SU-DHL-6 (cell line): ENCODE measurements around the gene MMP17.

Source experiments
- H2AFZ ChIP-seq: fragments of 200-600 bp; sonication (generic); 2 replicates; pipeline ENCODE4 v1.6.1; 2014; ENCODE audit warnings: low read depth, mild to moderate bottlenecking, moderate library complexity, mixed read lengths, antibody characterized with exemption, low read length; ENCODE audit not compliant: severe bottlenecking
- H3F3A ChIP-seq: fragments of 200-600 bp; shearing (Covaris generic); 2 replicates; pipeline ENCODE4 v1.6.0; 2016; ENCODE audit warnings: antibody characterized with exemption, mild to moderate bottlenecking; ENCODE audit not compliant: insufficient read depth
- H3K27ac ChIP-seq: fragments of 200-600 bp; sonication (generic); 2 replicates; pipeline ENCODE4 v1.5.1; 2016; ENCODE audit warnings: low read depth, mild to moderate bottlenecking, low read length, moderate library complexity, mixed read lengths
- H3K27me3 ChIP-seq: fragments of 200-600 bp; sonication (generic), shearing (Covaris generic); 2 replicates; pipeline ENCODE4 v1.6.0; 2014; ENCODE audit warnings: mild to moderate bottlenecking, low read length
- H3K36me3 ChIP-seq: fragments of 200-600 bp; sonication (generic); 2 replicates; pipeline ENCODE4 v1.6.1; 2014; ENCODE audit warnings: mild to moderate bottlenecking, low read length, mixed read lengths
- H3K4me2 ChIP-seq: fragments of 300-600, 200-600 bp; shearing (Covaris generic), sonication (generic); 2 replicates; pipeline ENCODE4 v1.6.0; 2014; ENCODE audit warnings: low read length, low read depth, mild to moderate bottlenecking; ENCODE audit not compliant: poor library complexity, severe bottlenecking
- H3K4me3 ChIP-seq: fragments of 200-600 bp; sonication (generic); 2 replicates; pipeline ENCODE4 v1.5.1; 2014; ENCODE audit warnings: antibody characterized with exemption, low read length, mild to moderate bottlenecking, mixed read lengths; ENCODE audit not compliant: insufficient read depth, poor library complexity, severe bottlenecking
- H3K79me2 ChIP-seq: fragments of 200-600 bp; sonication (generic); 2 replicates; pipeline ENCODE4 v1.6.1; 2014; ENCODE audit warnings: mild to moderate bottlenecking, low read length, moderate library complexity; ENCODE audit not compliant: insufficient read depth
- H3K9ac ChIP-seq: fragments of 200-600 bp; sonication (generic); 2 replicates; pipeline ENCODE4 v1.7.0; 2014; ENCODE audit warnings: mild to moderate bottlenecking, low read length
- H3K9me2 ChIP-seq: fragments of 200-600 bp; sonication (generic); replicated peaks from 2 replicates; pipeline ENCODE4 v1.6.1; 2014; ENCODE audit warnings: low read length; ENCODE audit not compliant: insufficient read depth
- H3K9me3 ChIP-seq: fragments of 200-600 bp; sonication (generic); 2 replicates; pipeline ENCODE4 v1.6.1; 2014; ENCODE audit warnings: low read length, mixed read lengths; ENCODE audit not compliant: insufficient read depth
- H4K20me1 ChIP-seq: fragments of 200-600 bp; sonication (generic); 2 replicates; pipeline ENCODE4 v1.6.1; 2014; ENCODE audit warnings: low read depth, mild to moderate bottlenecking, antibody characterized with exemption, low read length, moderate library complexity, mixed read lengths
- CTCF ChIP-seq: fragments of 200-600 bp; sonication (generic); IDR thresholded peaks from one replicate; pipeline ENCODE4 v1.5.1; 2017; ENCODE audit warnings: antibody characterized with exemption, mild to moderate bottlenecking, low read length, moderate library complexity; ENCODE audit not compliant: insufficient read depth, poor library complexity, severe bottlenecking
- EZH2phosphoT487 ChIP-seq: fragments of 200-600 bp; sonication (generic), shearing (Covaris generic); conservative IDR thresholded peaks from 2 replicates; pipeline ENCODE4 v1.6.1; 2018; ENCODE audit warnings: mild to moderate bottlenecking, antibody characterized with exemption, low read length, moderate library complexity, mixed read lengths

MMP17 gene

GRCh38 chr12:131827961-131828534 is at the start of gene MMP17:
Gene MMP17, plus strand, starts transcription at chr12:131828393. Its CDS starts 102 bp downstream, at chr12:131828495.
- Histone ChIP-seq H3K9me2 (no peaks in the 10 kb centered on the region), H3K79me2 (no peaks in the 10 kb centered on the region), H2AFZ (no peak within 1 kb of the TSS), H3K4me2 (no peak within 1 kb of the TSS), H3K27ac (no peak within 1 kb of the TSS), H3K36me3 (no peaks in the 10 kb centered on the region), H3K9me3 (no peaks in the 10 kb centered on the region), H3K27me3 (no peaks in the 10 kb centered on the region), H3F3A (no peaks in the 10 kb centered on the region), H3K4me3 (no peak within 1 kb of the TSS), H4K20me1 (no peaks in the 10 kb centered on the region), H3K9ac (no peak within 1 kb of the TSS)
- TF ChIP-seq CTCF, result no peak
- TF ChIP-seq EZH2phosphoT487, result no peak

- no peak overlapping the region for H2AFZ ChIP-seq
- no peak overlapping the region for H3K27ac ChIP-seq
- TF ChIP-seq CTCF (no peak), EZH2phosphoT487 (no peak)
- H3K36me3 ChIP-seq, result peaks cover 11% of the 10 kb centered on the region
- H3F3A ChIP-seq, result no peaks in the 10 kb centered on the region
- H3K9me3 ChIP-seq, result no peaks in the 10 kb centered on the region
- H3K79me2 ChIP-seq, result no peaks in the 10 kb centered on the region; the same call in 1 of the 2 replicates
- H3K9me2 ChIP-seq, result no peaks in the 10 kb centered on the region
- H3K9ac ChIP-seq, result no peak overlapping the region
- no peaks in the 10 kb centered on the region for H4K20me1 ChIP-seq
- H3K4me2 ChIP-seq, result no peak overlapping the region
- no peak overlapping the region for H3K4me3 ChIP-seq
- no peaks in the 10 kb centered on the region for H3K27me3 ChIP-seq
Measured at GRCh38 chr12:131779027-131779426, 49.2 kb upstream of the MMP17 start.

DNA sequence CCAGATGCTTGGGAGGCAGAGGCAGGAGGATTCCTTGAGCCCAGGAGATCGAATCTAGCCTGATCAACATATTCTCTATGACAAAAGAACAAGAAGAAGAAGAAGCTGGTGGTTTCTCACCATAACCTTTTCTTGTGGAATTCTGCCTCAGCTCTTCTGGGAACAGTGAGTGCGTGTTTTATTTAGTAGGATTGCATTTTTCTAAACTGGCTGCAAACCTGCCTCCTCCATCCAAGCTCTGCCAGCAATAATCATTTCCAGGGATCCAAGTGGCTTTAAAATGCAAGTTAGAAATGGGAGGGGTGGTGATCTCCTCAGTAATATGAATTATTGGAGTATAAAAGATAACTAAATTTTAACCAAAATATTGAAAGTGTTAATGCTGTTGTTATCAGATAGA is 46.1 kb upstream of the MMP17 start:
- no peaks in the 10 kb centered on the region for H3K79me2 ChIP-seq
- no peaks in the 10 kb centered on the region for H4K20me1 ChIP-seq
- H3K9ac ChIP-seq, result no peak overlapping the region
- H3K27me3 ChIP-seq, result no peaks in the 10 kb centered on the region
- peaks cover 11% of the 10 kb centered on the region for H3K36me3 ChIP-seq
- H2AFZ ChIP-seq, result no peak overlapping the region
- no peak overlapping the region for H3K27ac ChIP-seq
- no peaks in the 10 kb centered on the region for H3F3A ChIP-seq
- no peaks in the 10 kb centered on the region for H3K9me2 ChIP-seq
- no peaks in the 10 kb centered on the region for H3K9me3 ChIP-seq
- H3K4me2 ChIP-seq, result no peak overlapping the region
- H3K4me3 ChIP-seq, result no peak overlapping the region
- TF ChIP-seq EZH2phosphoT487 (no peak), CTCF (no peak)
